GM23338 (cell line): ENCODE measurements around the gene IGLL5. TPM values are rescaled to one million over a fixed set of nuclear protein-coding genes. Genes with fewer than 3 reads are reported as not detected.

Experiments used
- ATAC-seq: fragments of 200-7000 bp; cut with Tn5 transposase; 3 replicates; pipeline ENCODE4 v1.9.1; 2020
- DNase-seq: peaks from one replicate; pipeline ENCODE4 v3.0.0-alpha.2; 2015; ENCODE audit warnings: low spot score
- H2AFZ ChIP-seq: fragments of 200-600 bp; sonication (generic); 2 replicates; pipeline ENCODE4 v1.8.0; 2016; ENCODE audit warnings: antibody characterized with exemption, mild to moderate bottlenecking, moderate library complexity
- H3F3A ChIP-seq: fragments of 200-600 bp; sonication (generic); replicated peaks from 2 replicates; pipeline ENCODE4 v1.8.0; 2017; ENCODE audit warnings: antibody characterized with exemption, mixed run types, low read depth
- H3K27ac ChIP-seq: fragments of 200-600 bp; sonication (generic); 2 replicates; pipeline ENCODE4 v1.6.1; 2016; ENCODE audit warnings: low read depth
- H3K27me3 ChIP-seq: fragments of 200-600 bp; sonication (generic); 2 replicates; pipeline ENCODE4 v1.8.0; 2016; ENCODE audit warnings: mild to moderate bottlenecking, mixed run types, moderate library complexity; ENCODE audit not compliant: insufficient read depth
- H3K36me3 ChIP-seq: fragments of 200-600 bp; sonication (generic); 2 replicates; pipeline ENCODE4 v1.8.0; 2016; ENCODE audit warnings: mild to moderate bottlenecking; ENCODE audit not compliant: insufficient read depth
- H3K4me1 ChIP-seq: fragments of 200-600 bp; sonication (generic); 2 replicates; pipeline ENCODE4 v1.8.0; 2016; ENCODE audit warnings: mild to moderate bottlenecking, moderate library complexity; ENCODE audit not compliant: insufficient read depth
- H3K4me2 ChIP-seq: fragments of 200-600 bp; sonication (generic); 2 replicates; pipeline ENCODE4 v1.7.1; 2017; ENCODE audit warnings: mixed run types
- H3K4me3 ChIP-seq: fragments of 200-600 bp; sonication (generic); 2 replicates; pipeline ENCODE4 v1.6.1; 2016; ENCODE audit warnings: mixed run types
- H3K79me2 ChIP-seq: fragments of 200-600 bp; sonication (generic); replicated peaks from 2 replicates; pipeline ENCODE4 v1.8.0; 2017; ENCODE audit warnings: mild to moderate bottlenecking; ENCODE audit not compliant: insufficient read depth
- H3K9me2 ChIP-seq: fragments of 200-600 bp; sonication (generic); 2 replicates; pipeline ENCODE4 v1.8.0; 2017; ENCODE audit not compliant: insufficient read depth
- H4K20me1 ChIP-seq: fragments of 200-600 bp; sonication (generic); replicated peaks from 2 replicates; pipeline ENCODE4 v1.8.0; 2017; ENCODE audit warnings: mild to moderate bottlenecking; ENCODE audit not compliant: insufficient read depth
- H3K27ac Mint-ChIP-seq: 2 replicates; pipeline ENCODE4 v1.8.0; 2020; ENCODE audit warnings: inconsistent platforms, mild to moderate bottlenecking, moderate library complexity, mixed read lengths
- H3K27me3 Mint-ChIP-seq: 3 replicates; pipeline ENCODE4 v1.8.0; 2022; ENCODE audit warnings: low read depth, mild to moderate bottlenecking, moderate library complexity, mixed read lengths, inconsistent platforms; ENCODE audit not compliant: insufficient read depth, poor library complexity
- H3K36me3 Mint-ChIP-seq: 3 replicates; pipeline ENCODE4 v1.8.0; 2021; ENCODE audit warnings: low read depth, mild to moderate bottlenecking, inconsistent platforms, moderate library complexity, mixed read lengths
- H3K4me1 Mint-ChIP-seq: 3 replicates; pipeline ENCODE4 v1.8.0; 2020; ENCODE audit warnings: mild to moderate bottlenecking, inconsistent platforms, mixed read lengths
- H3K4me3 Mint-ChIP-seq: 3 replicates; pipeline ENCODE4 v1.8.0; 2021; ENCODE audit warnings: moderate library complexity, mild to moderate bottlenecking, inconsistent platforms, mixed read lengths
- H3K9me3 Mint-ChIP-seq: 3 replicates; pipeline ENCODE4 v1.8.0; 2020; ENCODE audit warnings: moderate library complexity, mild to moderate bottlenecking, inconsistent platforms, mixed read lengths
- CREB1 ChIP-seq: fragments of 250-450 bp; sonication (Bioruptor Pico); IDR thresholded peaks from 2 replicates; pipeline ENCODE4 v1.5.0; 2020; ENCODE audit warnings: low read depth, mild to moderate bottlenecking, moderate library complexity
- CTCF ChIP-seq, 2 experiments: fragments of 200-600 bp in 1 of 2; sonication (generic) in 1 of 2; conservative IDR thresholded peaks; 2 replicates each; pipeline versions ENCODE4 v1.5.1 to v1.6.1; 2016 to 2017; ENCODE audit warnings: antibody characterized with exemption in 2 of 2, low read depth in 2 of 2, mild to moderate bottlenecking in 2 of 2, moderate library complexity in 1 of 2
- STAT1 ChIP-seq: IDR thresholded peaks from one replicate; pipeline ENCODE4 v1.6.1; 2016; ENCODE audit warnings: antibody characterized with exemption; ENCODE audit not compliant: unreplicated experiment
- ZNF114 ChIP-seq: fragments of 250-450 bp; sonication (Bioruptor Pico); IDR thresholded peaks from 2 replicates; pipeline ENCODE4 v1.5.0; 2020; ENCODE audit warnings: mild to moderate bottlenecking, moderate library complexity
- ZNF331 ChIP-seq: fragments of 250-450 bp; sonication (Bioruptor Pico); IDR thresholded peaks from 2 replicates; pipeline ENCODE4 v1.5.0; 2020; ENCODE audit warnings: low read depth, mild to moderate bottlenecking, moderate library complexity
- polyA plus RNA-seq: library from polyadenylated mRNA; unstranded; fragments of >200 nt; fragmentation: Nextera tagmentation; extraction: Ambion mirVana; gene quantifications from 2 replicates; pipeline ENCODE4 v1.2.1, GENCODE V29; 2016
- total RNA-seq: library from RNA; depleted of rRNA; stranded (reverse); fragments of >200 nt; shearing (Covaris generic); gene quantifications from 2 replicates; pipeline ENCODE4 v1.2.3, GENCODE V29; 2014
- TF ChIP-seq, protein P1 (sequence below): fragments of 250-450 bp; sonication (Bioruptor Pico); IDR thresholded peaks from 2 replicates; pipeline ENCODE4 v1.5.0; 2020; ENCODE audit warnings: mild to moderate bottlenecking, moderate library complexity

The IGLL5 gene
- total and polyA plus RNA-seq, 2 experiments from 2014 or later: not detected

DNA sequence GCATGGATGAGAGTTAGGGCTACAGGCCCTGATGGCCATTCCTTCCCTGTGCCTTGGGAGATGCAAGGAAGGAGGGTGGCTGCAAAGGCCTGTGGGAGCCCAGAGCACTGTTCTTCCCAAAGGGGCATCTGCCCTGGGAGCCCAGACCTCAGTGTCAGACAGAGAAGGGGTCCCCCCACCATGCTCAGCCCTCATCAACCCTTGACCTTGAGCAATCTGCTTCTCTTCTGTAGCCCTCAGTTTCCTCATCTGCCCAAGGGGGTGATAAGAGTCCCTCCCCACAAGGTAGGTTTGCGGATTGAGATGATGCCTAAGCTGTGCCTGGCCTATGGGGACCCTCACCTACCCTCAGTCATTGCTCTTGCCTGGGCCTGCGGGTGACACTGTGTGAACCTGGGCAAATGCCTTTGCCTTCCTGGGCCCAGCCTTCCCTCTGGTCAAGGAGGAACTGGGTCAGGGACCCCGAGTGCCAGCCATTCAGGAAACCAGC is 47.5 kb downstream of the IGLL5 start (continued):
- TF ChIP-seq CTCF (conservative IDR thresholded peaks at IDR 0.05; ENCODE audit: low read depth in 2 of 2) (no peak), CREB1 (CRISPR knock-in tag) (no peak), ZNF331 (CRISPR knock-in tag) (no peak), STAT1 (no peak)

- no peak overlapping the region for H3K27ac ChIP-seq
- H3K27me3 Mint-ChIP-seq: peaks cover 33% of the 10 kb centered on the region
- H4K20me1 ChIP-seq: no peaks in the 10 kb centered on the region
- H3K4me3 ChIP-seq: no peak overlapping the region
- no peak overlapping the region for H3K4me3 Mint-ChIP-seq
- TF ChIP-seq CTCF (conservative IDR thresholded peaks at IDR 0.05; ENCODE audit: low read depth in 2 of 2): peak; percentile 37 to 48
- TF ChIP-seq, protein P1, sequence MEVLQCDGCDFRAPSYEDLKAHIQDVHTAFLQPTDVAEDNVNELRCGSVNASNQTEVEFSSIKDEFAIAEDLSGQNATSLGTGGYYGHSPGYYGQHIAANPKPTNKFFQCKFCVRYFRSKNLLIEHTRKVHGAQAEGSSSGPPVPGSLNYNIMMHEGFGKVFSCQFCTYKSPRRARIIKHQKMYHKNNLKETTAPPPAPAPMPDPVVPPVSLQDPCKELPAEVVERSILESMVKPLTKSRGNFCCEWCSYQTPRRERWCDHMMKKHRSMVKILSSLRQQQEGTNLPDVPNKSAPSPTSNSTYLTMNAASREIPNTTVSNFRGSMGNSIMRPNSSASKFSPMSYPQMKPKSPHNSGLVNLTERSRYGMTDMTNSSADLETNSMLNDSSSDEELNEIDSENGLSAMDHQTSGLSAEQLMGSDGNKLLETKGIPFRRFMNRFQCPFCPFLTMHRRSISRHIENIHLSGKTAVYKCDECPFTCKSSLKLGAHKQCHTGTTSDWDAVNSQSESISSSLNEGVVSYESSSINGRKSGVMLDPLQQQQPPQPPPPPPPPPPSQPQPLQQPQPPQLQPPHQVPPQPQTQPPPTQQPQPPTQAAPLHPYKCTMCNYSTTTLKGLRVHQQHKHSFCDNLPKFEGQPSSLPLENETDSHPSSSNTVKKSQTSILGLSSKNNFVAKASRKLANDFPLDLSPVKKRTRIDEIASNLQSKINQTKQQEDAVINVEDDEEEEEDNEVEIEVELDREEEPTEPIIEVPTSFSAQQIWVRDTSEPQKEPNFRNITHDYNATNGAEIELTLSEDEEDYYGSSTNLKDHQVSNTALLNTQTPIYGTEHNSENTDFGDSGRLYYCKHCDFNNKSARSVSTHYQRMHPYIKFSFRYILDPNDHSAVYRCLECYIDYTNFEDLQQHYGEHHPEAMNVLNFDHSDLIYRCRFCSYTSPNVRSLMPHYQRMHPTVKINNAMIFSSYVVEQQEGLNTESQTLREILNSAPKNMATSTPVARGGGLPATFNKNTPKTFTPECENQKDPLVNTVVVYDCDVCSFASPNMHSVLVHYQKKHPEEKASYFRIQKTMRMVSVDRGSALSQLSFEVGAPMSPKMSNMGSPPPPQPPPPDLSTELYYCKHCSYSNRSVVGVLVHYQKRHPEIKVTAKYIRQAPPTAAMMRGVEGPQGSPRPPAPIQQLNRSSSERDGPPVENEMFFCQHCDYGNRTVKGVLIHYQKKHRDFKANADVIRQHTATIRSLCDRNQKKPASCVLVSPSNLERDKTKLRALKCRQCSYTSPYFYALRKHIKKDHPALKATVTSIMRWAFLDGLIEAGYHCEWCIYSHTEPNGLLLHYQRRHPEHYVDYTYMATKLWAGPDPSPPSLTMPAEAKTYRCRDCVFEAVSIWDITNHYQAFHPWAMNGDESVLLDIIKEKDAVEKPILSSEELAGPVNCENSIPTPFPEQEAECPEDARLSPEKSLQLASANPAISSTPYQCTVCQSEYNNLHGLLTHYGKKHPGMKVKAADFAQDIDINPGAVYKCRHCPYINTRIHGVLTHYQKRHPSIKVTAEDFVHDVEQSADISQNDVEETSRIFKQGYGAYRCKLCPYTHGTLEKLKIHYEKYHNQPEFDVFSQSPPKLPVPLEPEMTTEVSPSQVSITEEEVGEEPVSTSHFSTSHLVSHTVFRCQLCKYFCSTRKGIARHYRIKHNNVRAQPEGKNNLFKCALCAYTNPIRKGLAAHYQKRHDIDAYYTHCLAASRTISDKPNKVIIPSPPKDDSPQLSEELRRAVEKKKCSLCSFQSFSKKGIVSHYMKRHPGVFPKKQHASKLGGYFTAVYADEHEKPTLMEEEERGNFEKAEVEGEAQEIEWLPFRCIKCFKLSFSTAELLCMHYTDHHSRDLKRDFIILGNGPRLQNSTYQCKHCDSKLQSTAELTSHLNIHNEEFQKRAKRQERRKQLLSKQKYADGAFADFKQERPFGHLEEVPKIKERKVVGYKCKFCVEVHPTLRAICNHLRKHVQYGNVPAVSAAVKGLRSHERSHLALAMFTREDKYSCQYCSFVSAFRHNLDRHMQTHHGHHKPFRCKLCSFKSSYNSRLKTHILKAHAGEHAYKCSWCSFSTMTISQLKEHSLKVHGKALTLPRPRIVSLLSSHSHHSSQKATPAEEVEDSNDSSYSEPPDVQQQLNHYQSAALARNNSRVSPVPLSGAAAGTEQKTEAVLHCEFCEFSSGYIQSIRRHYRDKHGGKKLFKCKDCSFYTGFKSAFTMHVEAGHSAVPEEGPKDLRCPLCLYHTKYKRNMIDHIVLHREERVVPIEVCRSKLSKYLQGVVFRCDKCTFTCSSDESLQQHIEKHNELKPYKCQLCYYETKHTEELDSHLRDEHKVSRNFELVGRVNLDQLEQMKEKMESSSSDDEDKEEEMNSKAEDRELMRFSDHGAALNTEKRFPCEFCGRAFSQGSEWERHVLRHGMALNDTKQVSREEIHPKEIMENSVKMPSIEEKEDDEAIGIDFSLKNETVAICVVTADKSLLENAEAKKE (CRISPR knock-in tag): 0 out of 2 replicates have a peak, but pooled peaks have one; percentile 4
- no peak for TF ChIP-seq ZNF114
- H3K79me2 ChIP-seq: no peaks in the 10 kb centered on the region
- peak; percentile 24 for DNase-seq
- H2AFZ ChIP-seq: no peak overlapping the region
- H3K27me3 ChIP-seq: peaks cover 54% of the 10 kb centered on the region
- no peaks in the 10 kb centered on the region for H3F3A ChIP-seq
- H3K4me1 Mint-ChIP-seq: peaks cover 5% of the 10 kb centered on the region; the same call in 2 of the 3 replicates
- H3K36me3 ChIP-seq: no peaks in the 10 kb centered on the region
- H3K9me3 Mint-ChIP-seq: no peaks in the 10 kb centered on the region
- no peak overlapping the region for H3K4me2 ChIP-seq
- H3K9me2 ChIP-seq: no peaks in the 10 kb centered on the region
- peak; percentile 88 for ATAC-seq
- H3K4me1 ChIP-seq: no peaks in the 10 kb centered on the region
- H3K36me3 Mint-ChIP-seq: no peaks in the 10 kb centered on the region
- H3K27ac Mint-ChIP-seq: no peak overlapping the region
Observed at GRCh38 chr22:22935546-22936157, 48.0 kb downstream of the IGLL5 start.
